K562 (cell line): ENCODE measurements around the gene EPB41L2. TPM values are rescaled to one million over a fixed set of nuclear protein-coding genes. Genes with fewer than 3 reads are reported as not detected.

Source experiments
- CAMTA2 ChIP-seq: fragments of 250-450 bp; sonication (Bioruptor Pico); conservative IDR thresholded peaks from 2 replicates; pipeline ENCODE4 v1.5.1; 2022
- HOMEZ ChIP-seq: fragments of 250-450 bp; sonication (Bioruptor Pico); IDR thresholded peaks from 2 replicates; pipeline ENCODE4 v1.4.0; 2020; ENCODE audit warnings: mild to moderate bottlenecking, moderate library complexity
- MTA1 ChIP-seq: fragments of 450-650 bp; IDR thresholded peaks from 2 replicates; pipeline ENCODE4 v1.6.1; 2017; ENCODE audit warnings: borderline replicate concordance
- POLR2AphosphoS2 ChIP-seq: IDR thresholded peaks from 2 replicates; pipeline ENCODE4 v1.6.1; 2012; ENCODE audit warnings: low read length, improper control_type of control experiment
- RB1 ChIP-seq: fragments of 450-650 bp; IDR thresholded peaks from 2 replicates; pipeline ENCODE4 v1.6.1; 2017; ENCODE audit warnings: low read depth, mild to moderate bottlenecking
- TFAP4 ChIP-seq: sonication (generic); formaldehyde crosslinking; IDR thresholded peaks from 2 replicates; pipeline ENCODE4 v1.8.0; 2022; ENCODE audit warnings: missing genetic modification reagents, mild to moderate bottlenecking, moderate library complexity, borderline replicate concordance
- U2AF2 ChIP-seq: fragments of 200-400 bp; formaldehyde crosslinking; optimal IDR thresholded peaks from 2 replicates; pipeline ENCODE3; 2017; ENCODE audit warnings: low read depth, mild to moderate bottlenecking, low read length
- ZNF318 ChIP-seq, 2 experiments: fragments of 450-650 bp; IDR thresholded peaks; 2 replicates each; pipeline ENCODE4 v1.6.1; 2016; ENCODE audit warnings: mild to moderate bottlenecking in 2 of 2, borderline replicate concordance in 1 of 2, low read depth in 1 of 2, moderate library complexity in 1 of 2
- polyA plus RNA-seq, 8 experiments: library from polyadenylated mRNA; depleted of rRNA in 4 of 8; stranded (reverse) in 5 of 8; unstranded in 3 of 8; fragments of >200 nt; fragmentation: Nextera tagmentation in 2 of 8; fragmentation: Illumina TruSeq in 1 of 8; extraction: Ambion mirVana in 2 of 8; extraction: Trizol in 1 of 8; gene quantifications; 2 replicates each; pipeline versions ENCODE4 v1.2.1 to v1.2.3, GENCODE V29; 2011 to 2014; ENCODE audit warnings: inconsistent platforms in 1 of 8, missing spikeins in 1 of 8
- total RNA-seq, 7 experiments: library from RNA; depleted of rRNA in 6 of 7; stranded (reverse); fragments of >200 nt in 6 of 7; fragmentation: Illumina TruSeq in 2 of 7; extraction: Trizol in 2 of 7; gene quantifications; 2 replicates each; pipeline versions ENCODE4 v1.2.1 to v1.2.3, GENCODE V29; 2011 to 2021; ENCODE audit warnings: low replicate concordance in 1 of 7
- TF ChIP-seq, protein P1 (sequence below), 2 experiments: IDR thresholded peaks; 2 replicates each; pipeline ENCODE4 v1.6.1; 2011; ENCODE audit warnings: borderline replicate concordance in 1 of 2, control low read depth in 1 of 2, low read depth in 1 of 2, low read length in 1 of 2, mild to moderate bottlenecking in 1 of 2, mixed read lengths in 1 of 2, moderate library complexity in 1 of 2; ENCODE audit not compliant: insufficient read depth in 1 of 2, insufficient read length in 1 of 2, poor library complexity in 1 of 2, severe bottlenecking in 1 of 2; ENCODE audit errors: extremely low read depth in 1 of 2
- TF ChIP-seq, protein P2 (sequence below): sonication (generic); IDR thresholded peaks from 2 replicates; pipeline ENCODE4 v1.6.1; 2016
- TF ChIP-seq, protein P3 (sequence below): fragments of 450-650 bp; formaldehyde crosslinking; IDR thresholded peaks from 2 replicates; pipeline ENCODE4 v1.4.0; 2020; ENCODE audit warnings: mild to moderate bottlenecking, moderate library complexity

The EPB41L2 gene
- total and polyA plus RNA-seq, 9 of the 15 experiments (the other 6 are each of a cell fraction or from before 2014, with no cell fraction given): 5.1 to 53.6 (median 25.0) TPM

- no peak for TF ChIP-seq HOMEZ (CRISPR knock-in tag)
- TF ChIP-seq U2AF2: no peak
- peak; percentile 12; the same call in 1 of the 2 replicates for TF ChIP-seq TFAP4 (CRISPR knock-in tag)
- no peak for TF ChIP-seq RB1
- no peak for TF ChIP-seq CAMTA2
- TF ChIP-seq, protein P1, sequence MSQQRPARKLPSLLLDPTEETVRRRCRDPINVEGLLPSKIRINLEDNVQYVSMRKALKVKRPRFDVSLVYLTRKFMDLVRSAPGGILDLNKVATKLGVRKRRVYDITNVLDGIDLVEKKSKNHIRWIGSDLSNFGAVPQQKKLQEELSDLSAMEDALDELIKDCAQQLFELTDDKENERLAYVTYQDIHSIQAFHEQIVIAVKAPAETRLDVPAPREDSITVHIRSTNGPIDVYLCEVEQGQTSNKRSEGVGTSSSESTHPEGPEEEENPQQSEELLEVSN (IDR thresholded peaks at IDR 0.05; ENCODE audit: borderline replicate concordance in 1 of 2, extremely low read depth in 1 of 2, insufficient read depth in 1 of 2, insufficient read length in 1 of 2, low read depth in 1 of 2, low read length in 1 of 2, poor library complexity in 1 of 2, severe bottlenecking in 1 of 2): peak in 1 of 2 experiments; percentile 67
- TF ChIP-seq POLR2AphosphoS2: no peak
- TF ChIP-seq MTA1: no peak
- TF ChIP-seq, protein P2, sequence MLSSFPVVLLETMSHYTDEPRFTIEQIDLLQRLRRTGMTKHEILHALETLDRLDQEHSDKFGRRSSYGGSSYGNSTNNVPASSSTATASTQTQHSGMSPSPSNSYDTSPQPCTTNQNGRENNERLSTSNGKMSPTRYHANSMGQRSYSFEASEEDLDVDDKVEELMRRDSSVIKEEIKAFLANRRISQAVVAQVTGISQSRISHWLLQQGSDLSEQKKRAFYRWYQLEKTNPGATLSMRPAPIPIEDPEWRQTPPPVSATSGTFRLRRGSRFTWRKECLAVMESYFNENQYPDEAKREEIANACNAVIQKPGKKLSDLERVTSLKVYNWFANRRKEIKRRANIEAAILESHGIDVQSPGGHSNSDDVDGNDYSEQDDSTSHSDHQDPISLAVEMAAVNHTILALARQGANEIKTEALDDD: no peak
- TF ChIP-seq, protein P3, sequence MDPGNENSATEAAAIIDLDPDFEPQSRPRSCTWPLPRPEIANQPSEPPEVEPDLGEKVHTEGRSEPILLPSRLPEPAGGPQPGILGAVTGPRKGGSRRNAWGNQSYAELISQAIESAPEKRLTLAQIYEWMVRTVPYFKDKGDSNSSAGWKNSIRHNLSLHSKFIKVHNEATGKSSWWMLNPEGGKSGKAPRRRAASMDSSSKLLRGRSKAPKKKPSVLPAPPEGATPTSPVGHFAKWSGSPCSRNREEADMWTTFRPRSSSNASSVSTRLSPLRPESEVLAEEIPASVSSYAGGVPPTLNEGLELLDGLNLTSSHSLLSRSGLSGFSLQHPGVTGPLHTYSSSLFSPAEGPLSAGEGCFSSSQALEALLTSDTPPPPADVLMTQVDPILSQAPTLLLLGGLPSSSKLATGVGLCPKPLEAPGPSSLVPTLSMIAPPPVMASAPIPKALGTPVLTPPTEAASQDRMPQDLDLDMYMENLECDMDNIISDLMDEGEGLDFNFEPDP (CRISPR knock-in tag): no peak
- no peak for TF ChIP-seq ZNF318 (IDR thresholded peaks at IDR 0.05; ENCODE audit: borderline replicate concordance in 1 of 2, low read depth in 1 of 2)
Measured at GRCh38 chr6:131063028-131063763, at the start of gene EPB41L2 (continued).
